Measurements from ENCODE around the gene ZWILCH. TPM values are rescaled to one million over a fixed set of nuclear protein-coding genes. Genes with fewer than 3 reads are reported as not detected.

ZWILCH gene
- total and polyA plus RNA-seq, 2 experiments from 2014 or later, result 51.0 to 64.1 TPM

- peak; percentile 40 for ATAC-seq
- H3K36me3 ChIP-seq (ENCODE audit: insufficient read depth), result peaks cover 60% of the 10 kb centered on the region
Observed at GRCh38 chr15:66496951-66497501, 8.1 kb upstream of the ZWILCH start.

More at GRCh38 chr15:66496951-66497501, 8.1 kb upstream of the ZWILCH start:
- peaks cover 29% of the 10 kb centered on the region for H3K79me2 ChIP-seq (replicated peaks; ENCODE audit: insufficient read depth)
- no peaks in the 10 kb centered on the region for H3K9me2 ChIP-seq (ENCODE audit: insufficient read depth)
- Mint-ChIP-seq H3K27me3 (ENCODE audit: insufficient read depth, low read depth, poor library complexity) (peaks cover 15% of the 10 kb centered on the region), H3K36me3 (ENCODE audit: low read depth) (peaks cover 72% of the 10 kb centered on the region), H3K4me1 (peaks cover 25% of the 10 kb centered on the region), H3K9me3 (no peaks in the 10 kb centered on the region; the same call in 2 of the 3 replicates), H3K4me3 (peak overlapping the region; percentile 87), H3K27ac (peak overlapping the region; percentile 98)
- peak overlapping the region; percentile 94 for H3K4me3 ChIP-seq
- H4K20me1 ChIP-seq (replicated peaks; ENCODE audit: insufficient read depth), result peaks cover 23% of the 10 kb centered on the region
- H3K27ac ChIP-seq (ENCODE audit: low read depth), result peak overlapping the region; percentile 100
- TF ChIP-seq ETS1 (IDR thresholded peaks at IDR 0.05), result no peak
- no peak for TF ChIP-seq ZNF114 (CRISPR knock-in tag; IDR thresholded peaks at IDR 0.05)
- no peak for TF ChIP-seq STAT1 (IDR thresholded peaks at IDR 0.05; ENCODE audit: unreplicated experiment)
- no peak for TF ChIP-seq EZH2phosphoT487 (IDR thresholded peaks at IDR 0.05; ENCODE audit: unreplicated experiment)
- TF ChIP-seq ZNF331 (CRISPR knock-in tag; IDR thresholded peaks at IDR 0.05; ENCODE audit: low read depth), result no peak
- TF ChIP-seq, protein P1, sequence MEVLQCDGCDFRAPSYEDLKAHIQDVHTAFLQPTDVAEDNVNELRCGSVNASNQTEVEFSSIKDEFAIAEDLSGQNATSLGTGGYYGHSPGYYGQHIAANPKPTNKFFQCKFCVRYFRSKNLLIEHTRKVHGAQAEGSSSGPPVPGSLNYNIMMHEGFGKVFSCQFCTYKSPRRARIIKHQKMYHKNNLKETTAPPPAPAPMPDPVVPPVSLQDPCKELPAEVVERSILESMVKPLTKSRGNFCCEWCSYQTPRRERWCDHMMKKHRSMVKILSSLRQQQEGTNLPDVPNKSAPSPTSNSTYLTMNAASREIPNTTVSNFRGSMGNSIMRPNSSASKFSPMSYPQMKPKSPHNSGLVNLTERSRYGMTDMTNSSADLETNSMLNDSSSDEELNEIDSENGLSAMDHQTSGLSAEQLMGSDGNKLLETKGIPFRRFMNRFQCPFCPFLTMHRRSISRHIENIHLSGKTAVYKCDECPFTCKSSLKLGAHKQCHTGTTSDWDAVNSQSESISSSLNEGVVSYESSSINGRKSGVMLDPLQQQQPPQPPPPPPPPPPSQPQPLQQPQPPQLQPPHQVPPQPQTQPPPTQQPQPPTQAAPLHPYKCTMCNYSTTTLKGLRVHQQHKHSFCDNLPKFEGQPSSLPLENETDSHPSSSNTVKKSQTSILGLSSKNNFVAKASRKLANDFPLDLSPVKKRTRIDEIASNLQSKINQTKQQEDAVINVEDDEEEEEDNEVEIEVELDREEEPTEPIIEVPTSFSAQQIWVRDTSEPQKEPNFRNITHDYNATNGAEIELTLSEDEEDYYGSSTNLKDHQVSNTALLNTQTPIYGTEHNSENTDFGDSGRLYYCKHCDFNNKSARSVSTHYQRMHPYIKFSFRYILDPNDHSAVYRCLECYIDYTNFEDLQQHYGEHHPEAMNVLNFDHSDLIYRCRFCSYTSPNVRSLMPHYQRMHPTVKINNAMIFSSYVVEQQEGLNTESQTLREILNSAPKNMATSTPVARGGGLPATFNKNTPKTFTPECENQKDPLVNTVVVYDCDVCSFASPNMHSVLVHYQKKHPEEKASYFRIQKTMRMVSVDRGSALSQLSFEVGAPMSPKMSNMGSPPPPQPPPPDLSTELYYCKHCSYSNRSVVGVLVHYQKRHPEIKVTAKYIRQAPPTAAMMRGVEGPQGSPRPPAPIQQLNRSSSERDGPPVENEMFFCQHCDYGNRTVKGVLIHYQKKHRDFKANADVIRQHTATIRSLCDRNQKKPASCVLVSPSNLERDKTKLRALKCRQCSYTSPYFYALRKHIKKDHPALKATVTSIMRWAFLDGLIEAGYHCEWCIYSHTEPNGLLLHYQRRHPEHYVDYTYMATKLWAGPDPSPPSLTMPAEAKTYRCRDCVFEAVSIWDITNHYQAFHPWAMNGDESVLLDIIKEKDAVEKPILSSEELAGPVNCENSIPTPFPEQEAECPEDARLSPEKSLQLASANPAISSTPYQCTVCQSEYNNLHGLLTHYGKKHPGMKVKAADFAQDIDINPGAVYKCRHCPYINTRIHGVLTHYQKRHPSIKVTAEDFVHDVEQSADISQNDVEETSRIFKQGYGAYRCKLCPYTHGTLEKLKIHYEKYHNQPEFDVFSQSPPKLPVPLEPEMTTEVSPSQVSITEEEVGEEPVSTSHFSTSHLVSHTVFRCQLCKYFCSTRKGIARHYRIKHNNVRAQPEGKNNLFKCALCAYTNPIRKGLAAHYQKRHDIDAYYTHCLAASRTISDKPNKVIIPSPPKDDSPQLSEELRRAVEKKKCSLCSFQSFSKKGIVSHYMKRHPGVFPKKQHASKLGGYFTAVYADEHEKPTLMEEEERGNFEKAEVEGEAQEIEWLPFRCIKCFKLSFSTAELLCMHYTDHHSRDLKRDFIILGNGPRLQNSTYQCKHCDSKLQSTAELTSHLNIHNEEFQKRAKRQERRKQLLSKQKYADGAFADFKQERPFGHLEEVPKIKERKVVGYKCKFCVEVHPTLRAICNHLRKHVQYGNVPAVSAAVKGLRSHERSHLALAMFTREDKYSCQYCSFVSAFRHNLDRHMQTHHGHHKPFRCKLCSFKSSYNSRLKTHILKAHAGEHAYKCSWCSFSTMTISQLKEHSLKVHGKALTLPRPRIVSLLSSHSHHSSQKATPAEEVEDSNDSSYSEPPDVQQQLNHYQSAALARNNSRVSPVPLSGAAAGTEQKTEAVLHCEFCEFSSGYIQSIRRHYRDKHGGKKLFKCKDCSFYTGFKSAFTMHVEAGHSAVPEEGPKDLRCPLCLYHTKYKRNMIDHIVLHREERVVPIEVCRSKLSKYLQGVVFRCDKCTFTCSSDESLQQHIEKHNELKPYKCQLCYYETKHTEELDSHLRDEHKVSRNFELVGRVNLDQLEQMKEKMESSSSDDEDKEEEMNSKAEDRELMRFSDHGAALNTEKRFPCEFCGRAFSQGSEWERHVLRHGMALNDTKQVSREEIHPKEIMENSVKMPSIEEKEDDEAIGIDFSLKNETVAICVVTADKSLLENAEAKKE (CRISPR knock-in tag; IDR thresholded peaks at IDR 0.05), result no peak
- TF ChIP-seq JUNB (IDR thresholded peaks at IDR 0.05; ENCODE audit: unreplicated experiment), result no peak
- TF ChIP-seq CREB1 (CRISPR knock-in tag; IDR thresholded peaks at IDR 0.05; ENCODE audit: low read depth), result no peak
- no peak for TF ChIP-seq POLR2AphosphoS5 (IDR thresholded peaks at IDR 0.05; ENCODE audit: low read depth)
- TF ChIP-seq EZH2 (IDR thresholded peaks at IDR 0.05; ENCODE audit: low read depth, unreplicated experiment), result no peak
- TF ChIP-seq, protein P2, sequence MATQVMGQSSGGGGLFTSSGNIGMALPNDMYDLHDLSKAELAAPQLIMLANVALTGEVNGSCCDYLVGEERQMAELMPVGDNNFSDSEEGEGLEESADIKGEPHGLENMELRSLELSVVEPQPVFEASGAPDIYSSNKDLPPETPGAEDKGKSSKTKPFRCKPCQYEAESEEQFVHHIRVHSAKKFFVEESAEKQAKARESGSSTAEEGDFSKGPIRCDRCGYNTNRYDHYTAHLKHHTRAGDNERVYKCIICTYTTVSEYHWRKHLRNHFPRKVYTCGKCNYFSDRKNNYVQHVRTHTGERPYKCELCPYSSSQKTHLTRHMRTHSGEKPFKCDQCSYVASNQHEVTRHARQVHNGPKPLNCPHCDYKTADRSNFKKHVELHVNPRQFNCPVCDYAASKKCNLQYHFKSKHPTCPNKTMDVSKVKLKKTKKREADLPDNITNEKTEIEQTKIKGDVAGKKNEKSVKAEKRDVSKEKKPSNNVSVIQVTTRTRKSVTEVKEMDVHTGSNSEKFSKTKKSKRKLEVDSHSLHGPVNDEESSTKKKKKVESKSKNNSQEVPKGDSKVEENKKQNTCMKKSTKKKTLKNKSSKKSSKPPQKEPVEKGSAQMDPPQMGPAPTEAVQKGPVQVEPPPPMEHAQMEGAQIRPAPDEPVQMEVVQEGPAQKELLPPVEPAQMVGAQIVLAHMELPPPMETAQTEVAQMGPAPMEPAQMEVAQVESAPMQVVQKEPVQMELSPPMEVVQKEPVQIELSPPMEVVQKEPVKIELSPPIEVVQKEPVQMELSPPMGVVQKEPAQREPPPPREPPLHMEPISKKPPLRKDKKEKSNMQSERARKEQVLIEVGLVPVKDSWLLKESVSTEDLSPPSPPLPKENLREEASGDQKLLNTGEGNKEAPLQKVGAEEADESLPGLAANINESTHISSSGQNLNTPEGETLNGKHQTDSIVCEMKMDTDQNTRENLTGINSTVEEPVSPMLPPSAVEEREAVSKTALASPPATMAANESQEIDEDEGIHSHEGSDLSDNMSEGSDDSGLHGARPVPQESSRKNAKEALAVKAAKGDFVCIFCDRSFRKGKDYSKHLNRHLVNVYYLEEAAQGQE (IDR thresholded peaks at IDR 0.05; ENCODE audit: unreplicated experiment), result no peak
- TF ChIP-seq NANOG (IDR thresholded peaks at IDR 0.05; ENCODE audit: borderline replicate concordance), result no peak
- TF ChIP-seq CTCF (conservative IDR thresholded peaks at IDR 0.05; ENCODE audit: low read depth in 2 of 2), result no peak
- peaks cover 63% of the 10 kb centered on the region for H3F3A ChIP-seq (replicated peaks; ENCODE audit: low read depth)
- H3K27me3 ChIP-seq (ENCODE audit: insufficient read depth), result no peaks in the 10 kb centered on the region
- H3K4me2 ChIP-seq, result peak overlapping the region; percentile 98
- DNase-seq (ENCODE audit: low spot score), result no peak
- H2AFZ ChIP-seq, result peak overlapping the region; percentile 82; the same call in 1 of the 2 replicates
- peaks cover 6% of the 10 kb centered on the region for H3K4me1 ChIP-seq (ENCODE audit: insufficient read depth)

Data from GM23338 (cell line).